ENCODE measurements around the gene NHLRC3.

DNA sequence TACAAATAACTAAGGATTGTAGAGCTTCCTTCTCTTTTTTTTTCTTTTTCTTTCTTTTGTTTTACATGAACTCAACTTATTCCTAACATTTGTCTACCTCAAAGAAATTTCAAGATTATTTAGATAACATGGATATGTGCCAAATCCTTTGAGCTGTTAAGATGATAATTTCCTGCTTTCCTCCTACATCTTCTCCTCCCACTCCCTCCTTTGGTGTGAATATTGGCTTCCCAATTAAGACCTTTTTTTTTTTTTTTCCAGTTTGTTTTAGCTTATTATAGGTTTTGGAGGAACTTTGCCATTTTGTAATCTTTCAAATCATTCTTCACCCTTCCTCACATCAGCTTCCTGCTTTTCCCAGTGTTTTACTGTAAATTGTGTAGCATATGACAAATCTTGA lies 10.6 kb downstream of the NHLRC3 start:
- TF ChIP-seq, protein P1, sequence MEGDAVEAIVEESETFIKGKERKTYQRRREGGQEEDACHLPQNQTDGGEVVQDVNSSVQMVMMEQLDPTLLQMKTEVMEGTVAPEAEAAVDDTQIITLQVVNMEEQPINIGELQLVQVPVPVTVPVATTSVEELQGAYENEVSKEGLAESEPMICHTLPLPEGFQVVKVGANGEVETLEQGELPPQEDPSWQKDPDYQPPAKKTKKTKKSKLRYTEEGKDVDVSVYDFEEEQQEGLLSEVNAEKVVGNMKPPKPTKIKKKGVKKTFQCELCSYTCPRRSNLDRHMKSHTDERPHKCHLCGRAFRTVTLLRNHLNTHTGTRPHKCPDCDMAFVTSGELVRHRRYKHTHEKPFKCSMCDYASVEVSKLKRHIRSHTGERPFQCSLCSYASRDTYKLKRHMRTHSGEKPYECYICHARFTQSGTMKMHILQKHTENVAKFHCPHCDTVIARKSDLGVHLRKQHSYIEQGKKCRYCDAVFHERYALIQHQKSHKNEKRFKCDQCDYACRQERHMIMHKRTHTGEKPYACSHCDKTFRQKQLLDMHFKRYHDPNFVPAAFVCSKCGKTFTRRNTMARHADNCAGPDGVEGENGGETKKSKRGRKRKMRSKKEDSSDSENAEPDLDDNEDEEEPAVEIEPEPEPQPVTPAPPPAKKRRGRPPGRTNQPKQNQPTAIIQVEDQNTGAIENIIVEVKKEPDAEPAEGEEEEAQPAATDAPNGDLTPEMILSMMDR (IDR thresholded peaks at IDR 0.05), result no peak
- TF ChIP-seq POLR2A (IDR thresholded peaks at IDR 0.05), result no peak
